GM21390 (cell line): ENCODE measurements around the gene KLHL12.

Experiments used
- ATAC-seq: cut with Tn5 transposase; IDR thresholded peaks from one replicate; pipeline ENCODE4 v1.9.1; 2021; ENCODE audit not compliant: unreplicated experiment

The KLHL12 gene

GRCh38 chr1:202888531-202889360 is 38.3 kb downstream of the KLHL12 start, which contains the start of gene RABIF:
TSS of gene RABIF (minus strand) at chr1:202889149. CDS start at chr1:202889098, 51 bp downstream.
- ATAC-seq, result peak; percentile 89

DNA sequence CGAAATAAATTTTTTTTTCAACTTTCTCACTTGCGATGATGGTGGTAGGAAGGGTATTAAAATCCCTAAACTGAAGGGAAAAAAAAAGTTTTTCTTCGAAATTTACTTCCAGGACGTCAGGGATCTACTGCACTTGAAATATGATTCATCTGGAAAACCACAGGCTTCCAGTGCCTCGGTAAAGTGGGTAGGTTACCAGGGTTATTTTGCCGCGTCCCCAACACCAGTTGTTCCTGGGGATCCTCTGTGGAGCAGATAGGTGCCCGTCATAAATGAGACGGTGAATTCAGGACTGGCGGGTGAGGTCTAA is 38.9 kb downstream of the KLHL12 start:
- ATAC-seq, result no peak

GRCh38 chr1:202880961-202881460 is 46.0 kb downstream of the KLHL12 start:
- ATAC-seq, result no peak

DNA sequence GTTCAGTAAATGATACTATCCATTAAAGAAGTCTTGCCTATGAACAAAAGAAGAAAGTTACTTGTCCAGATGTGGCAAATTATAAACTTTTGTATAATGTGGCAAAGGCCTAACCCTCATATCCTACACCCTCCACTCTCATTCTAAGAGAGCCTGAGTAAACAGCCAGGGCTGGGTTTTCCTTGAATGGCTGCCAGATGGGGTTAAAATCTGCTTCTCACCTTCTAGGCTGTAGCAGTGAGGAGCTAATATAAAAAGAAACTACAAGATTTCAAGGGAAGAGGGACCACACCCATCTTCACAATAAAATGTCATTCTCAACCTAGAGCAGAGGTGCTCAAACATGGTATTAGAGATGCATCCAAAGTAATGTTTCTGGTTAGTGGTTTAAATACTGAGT is 47.0 kb downstream of the KLHL12 start:
- no peak for ATAC-seq

DNA sequence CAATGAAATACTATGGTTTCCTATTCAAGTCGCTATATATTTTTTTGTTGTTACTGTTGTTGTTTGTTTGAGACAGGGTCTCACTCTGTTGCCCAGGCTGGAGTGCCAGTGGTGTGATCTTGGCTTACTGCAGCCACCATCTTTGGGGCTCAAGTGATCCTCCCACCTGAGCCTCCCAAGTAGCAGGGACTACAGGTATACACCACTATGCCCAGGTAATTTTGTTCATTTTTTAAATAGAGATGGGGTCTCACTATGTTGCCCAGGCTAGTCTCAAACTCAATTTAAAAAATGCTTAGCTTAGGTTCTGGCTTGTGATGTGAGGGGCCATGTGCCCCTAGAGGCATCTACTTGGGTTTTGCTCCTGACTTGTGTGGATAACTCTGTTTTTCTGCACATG is 47.9 kb downstream of the KLHL12 start:
- ATAC-seq, result no peak

DNA sequence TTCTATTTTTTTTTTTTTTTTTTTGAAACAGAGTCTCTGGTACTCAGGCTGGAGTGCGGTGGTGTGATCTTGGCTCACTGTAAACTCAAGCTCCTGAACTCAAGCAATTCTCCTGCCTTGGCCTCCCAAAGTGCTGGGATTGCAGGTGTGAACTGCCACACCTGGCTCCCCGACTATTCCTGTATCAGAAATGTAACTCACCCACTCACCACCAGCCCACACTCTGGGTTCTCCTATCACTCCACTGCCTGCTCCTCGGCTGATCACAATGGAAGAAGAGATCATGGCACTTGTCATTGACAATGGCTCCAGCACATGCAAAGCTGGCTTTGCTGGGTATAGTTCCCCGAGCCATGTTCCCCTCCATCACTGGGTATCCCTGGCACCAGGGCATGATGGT is 54.0 kb downstream of the KLHL12 start:
- no peak for ATAC-seq

GRCh38 chr1:202871367-202871766 is 55.7 kb downstream of the KLHL12 start:
- no peak for ATAC-seq

- no peak for ATAC-seq
These were observed 64.1 kb downstream of the KLHL12 start for GRCh38 chr1:202862679-202863560.

GRCh38 chr1:202861420-202862132 is 65.5 kb downstream of the KLHL12 start:
- ATAC-seq, result peak; percentile 76

DNA sequence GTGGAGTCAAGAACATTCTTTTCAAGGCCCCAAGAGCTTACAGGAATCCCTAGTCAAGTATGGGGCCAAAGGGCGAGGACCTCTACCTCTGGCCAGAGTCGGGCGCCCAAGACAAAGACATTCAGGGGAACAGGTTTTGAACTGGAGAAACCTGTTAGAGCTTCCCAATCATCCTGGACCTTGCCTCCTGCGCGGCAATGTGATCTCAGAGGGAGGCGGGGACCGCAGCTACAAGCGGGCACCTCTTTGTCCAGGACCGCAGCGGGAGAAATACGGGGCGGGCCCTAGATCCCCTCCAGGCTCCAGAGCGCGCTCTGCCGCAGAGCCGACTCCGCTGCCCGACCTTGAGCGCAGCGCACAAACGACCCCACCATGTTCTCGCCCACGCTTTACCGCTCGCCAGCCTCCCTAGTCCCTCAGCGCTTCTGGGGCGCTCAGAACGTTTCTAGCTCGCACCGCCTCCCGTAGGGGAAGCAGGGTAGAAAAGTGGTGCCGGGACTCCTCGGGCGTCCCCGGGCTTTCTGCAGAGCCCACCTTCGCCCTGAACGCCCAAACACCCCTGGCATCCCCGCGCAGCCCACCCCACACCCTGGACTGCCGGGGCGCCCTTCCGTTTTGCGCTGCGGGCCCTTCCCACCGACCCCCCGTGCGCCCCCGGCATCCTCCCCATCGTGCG is 66.2 kb downstream of the KLHL12 start:
- ATAC-seq, result peak; percentile 27

DNA sequence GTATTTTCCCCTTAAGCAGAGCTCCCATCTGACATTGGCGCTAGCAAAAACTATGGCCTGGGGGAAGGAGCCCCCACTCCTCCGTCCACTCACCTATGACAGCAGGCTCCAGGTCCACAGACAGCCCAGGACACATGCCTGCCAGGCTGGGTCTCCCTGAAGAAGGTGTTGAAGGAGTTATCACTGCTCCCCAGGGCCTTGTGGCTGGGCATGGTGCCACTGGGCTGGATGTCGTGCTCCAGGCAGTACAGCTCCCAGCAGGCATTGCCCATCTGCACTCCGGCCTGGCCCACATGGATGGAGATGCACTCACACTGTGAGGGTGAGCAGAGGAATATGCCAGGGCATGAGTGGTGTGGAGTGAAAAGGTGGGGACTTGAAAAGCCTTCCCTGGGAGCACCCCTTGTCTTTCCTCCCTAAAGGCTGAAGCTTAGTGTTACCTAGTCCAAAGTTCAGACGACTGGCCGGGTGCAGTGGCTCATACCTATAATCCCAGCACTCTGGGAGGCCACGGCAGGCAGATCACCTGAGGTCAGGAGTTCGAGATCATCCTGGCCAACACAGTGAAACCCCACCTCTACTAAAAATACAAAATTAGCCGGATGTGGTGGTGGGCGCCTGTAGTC is 68.1 kb downstream of the KLHL12 start:
- ATAC-seq, result no peak

- ATAC-seq, result no peak
These were observed 68.7 kb downstream of the KLHL12 start for GRCh38 chr1:202858331-202858730.

DNA sequence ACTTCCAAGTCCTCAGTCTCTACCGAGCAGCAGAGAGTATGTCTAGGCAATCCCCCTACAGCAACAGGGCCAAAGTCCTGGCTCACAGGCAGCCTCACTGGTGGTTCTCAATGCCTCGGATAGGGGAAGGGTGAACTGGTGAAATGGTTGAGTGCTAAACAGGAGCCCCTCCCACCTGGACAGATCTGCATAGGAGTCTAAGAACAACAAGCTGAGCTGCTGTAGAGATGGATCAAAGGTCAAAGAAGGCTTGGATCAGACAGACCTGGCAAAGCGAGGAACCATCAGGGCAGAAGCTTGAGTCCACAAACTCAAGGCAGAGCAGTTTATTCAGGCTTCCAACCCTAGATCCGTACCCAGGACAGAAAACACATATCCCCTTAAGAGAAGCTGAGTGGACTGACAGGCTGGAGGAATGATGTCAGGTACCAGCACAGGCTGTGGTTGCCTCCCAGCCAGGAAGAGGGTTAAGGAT is 69.9 kb downstream of the KLHL12 start:
- no peak for ATAC-seq

GRCh38 chr1:202856014-202856413 is 71.0 kb downstream of the KLHL12 start:
- ATAC-seq, result no peak

- ATAC-seq, result no peak
These were observed 72.2 kb downstream of the KLHL12 start for GRCh38 chr1:202854787-202855186.

GRCh38 chr1:202852163-202852904 is 74.7 kb downstream of the KLHL12 start:
- no peak for ATAC-seq

GRCh38 chr1:202850593-202851362 is 76.3 kb downstream of the KLHL12 start:
- no peak for ATAC-seq

DNA sequence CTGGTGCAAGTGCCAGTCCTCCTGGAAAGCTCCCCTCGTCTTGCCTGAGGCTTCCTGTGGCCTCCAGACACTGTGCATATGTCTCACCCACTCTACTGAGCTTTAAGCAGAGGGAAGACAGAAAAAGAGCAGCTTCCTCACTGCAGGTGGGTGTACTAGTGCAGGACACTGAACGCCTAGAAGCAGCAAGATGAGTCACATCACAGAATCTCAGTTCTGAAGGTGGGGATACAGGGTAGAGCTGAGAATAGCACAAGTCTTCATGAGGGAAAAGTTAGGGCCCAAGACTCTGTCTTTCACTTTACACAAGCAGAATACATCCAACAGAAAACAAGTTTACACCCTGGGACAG is 78.9 kb downstream of the KLHL12 start:
- peak; percentile 86 for ATAC-seq

DNA sequence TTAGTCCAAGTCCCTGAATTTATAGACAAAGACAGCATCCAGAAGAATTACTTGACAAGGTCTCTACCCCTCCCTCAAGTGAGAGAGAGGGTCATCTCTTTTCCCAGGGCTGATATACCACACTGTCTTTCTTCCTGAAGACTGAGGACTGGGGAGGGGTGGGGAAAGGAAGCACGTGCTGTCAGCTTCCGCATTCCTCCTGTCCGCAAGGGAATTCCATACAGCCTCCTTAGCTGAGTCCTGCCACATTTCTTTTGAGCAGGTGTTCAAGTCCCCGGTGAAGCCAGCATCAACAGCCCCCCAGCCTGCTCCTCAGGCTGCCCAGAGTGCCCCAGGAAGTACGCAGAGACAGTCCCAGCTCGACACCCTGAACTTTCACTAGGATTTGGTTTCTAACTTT is 82.1 kb downstream of the KLHL12 start:
- ATAC-seq, result no peak
